ENCODE measurements around the gene FAM193A. TPM values are rescaled to one million over a fixed set of nuclear protein-coding genes. Genes with fewer than 3 reads are reported as not detected.
"Not testable (repeated sequence)": the region's sequence is repeated elsewhere in the genome, so short reads cannot be mapped to it uniquely, and the experiment has no call there.

The FAM193A gene
- polyA plus RNA-seq, 1 of the 3 experiments (the other 2 are of a cell fraction): 9.2 TPM

GRCh38 chr4:2761035-2761923, 224.8 kb downstream of the FAM193A start:
- H3K27ac ChIP-seq (ENCODE audit: low read depth in 2 of 2, low read length in 1 of 2): no peak overlapping the region
- no peak overlapping the region for H3K4me2 ChIP-seq
- 93% methylated on average over 10 of the region's 14 CpGs for WGBS (ENCODE audit: low lambda C conversion rate)
- no peaks in the 10 kb centered on the region for H3K36me3 ChIP-seq (replicated peaks in 1 of 2; ENCODE audit: control insufficient read depth in 1 of 2, insufficient read depth in 2 of 2, low read length in 1 of 2)
- H3K4me3 ChIP-seq (ENCODE audit: low read depth in 2 of 2, low read length in 1 of 2): no peak overlapping the region
- no peaks in the 10 kb centered on the region for H4K20me1 ChIP-seq (ENCODE audit: insufficient read depth)
- H2AFZ ChIP-seq (ENCODE audit: low read depth): no peak overlapping the region
- no peaks in the 10 kb centered on the region for H3K9me2 ChIP-seq
- peak; percentile 18 for DNase-seq
- H3K79me2 ChIP-seq (ENCODE audit: insufficient read depth): no peaks in the 10 kb centered on the region
- no peaks in the 10 kb centered on the region for H3K9me3 ChIP-seq
- peaks cover 3% of the 10 kb centered on the region for H3F3A ChIP-seq (replicated peaks; ENCODE audit: insufficient read depth)
- H3K9ac ChIP-seq: no peak overlapping the region
- TF ChIP-seq FOSL2 (IDR thresholded peaks at IDR 0.05; ENCODE audit: borderline replicate concordance, low read depth) (no peak), MEF2A (IDR thresholded peaks at IDR 0.05; ENCODE audit: borderline replicate concordance, low read depth) (no peak), IRF3 (IDR thresholded peaks at IDR 0.05; ENCODE audit: low read depth, low read length) (no peak)
- TF ChIP-seq, protein P1, sequence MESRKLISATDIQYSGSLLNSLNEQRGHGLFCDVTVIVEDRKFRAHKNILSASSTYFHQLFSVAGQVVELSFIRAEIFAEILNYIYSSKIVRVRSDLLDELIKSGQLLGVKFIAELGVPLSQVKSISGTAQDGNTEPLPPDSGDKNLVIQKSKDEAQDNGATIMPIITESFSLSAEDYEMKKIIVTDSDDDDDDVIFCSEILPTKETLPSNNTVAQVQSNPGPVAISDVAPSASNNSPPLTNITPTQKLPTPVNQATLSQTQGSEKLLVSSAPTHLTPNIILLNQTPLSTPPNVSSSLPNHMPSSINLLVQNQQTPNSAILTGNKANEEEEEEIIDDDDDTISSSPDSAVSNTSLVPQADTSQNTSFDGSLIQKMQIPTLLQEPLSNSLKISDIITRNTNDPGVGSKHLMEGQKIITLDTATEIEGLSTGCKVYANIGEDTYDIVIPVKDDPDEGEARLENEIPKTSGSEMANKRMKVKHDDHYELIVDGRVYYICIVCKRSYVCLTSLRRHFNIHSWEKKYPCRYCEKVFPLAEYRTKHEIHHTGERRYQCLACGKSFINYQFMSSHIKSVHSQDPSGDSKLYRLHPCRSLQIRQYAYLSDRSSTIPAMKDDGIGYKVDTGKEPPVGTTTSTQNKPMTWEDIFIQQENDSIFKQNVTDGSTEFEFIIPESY (IDR thresholded peaks at IDR 0.05; ENCODE audit: borderline replicate concordance, low read depth): no peak
- CTCF ChIA-PET: interaction anchor here (1.5 kb wide), 1 partner anchor 82 kb away, joined by 3 read pairs; the partner anchor contains the start of gene ADD1
- peaks cover 0 to 3% of the 10 kb centered on the region in 2 experiments; a peak in 1 of 4 replicates for H3K4me1 ChIP-seq (ENCODE audit: control insufficient read depth in 1 of 2, insufficient read depth in 2 of 2, low read depth in 1 of 2, low read length in 1 of 2)
- POLR2A ChIA-PET: no interaction called here
- no peaks in the 10 kb centered on the region for H3K27me3 ChIP-seq (ENCODE audit: insufficient read depth)

- no peak for DNase-seq
- H3F3A ChIP-seq (replicated peaks; ENCODE audit: insufficient read depth): peaks cover 3% of the 10 kb centered on the region
- H3K9ac ChIP-seq: no peak overlapping the region
- H3K27me3 ChIP-seq (ENCODE audit: insufficient read depth): no peaks in the 10 kb centered on the region
- no peak overlapping the region for H3K4me2 ChIP-seq
- no peak overlapping the region for H3K4me3 ChIP-seq (ENCODE audit: low read depth in 2 of 2, low read length in 1 of 2)
- POLR2A ChIA-PET: no interaction called here
- no peaks in the 10 kb centered on the region for H3K79me2 ChIP-seq (ENCODE audit: insufficient read depth)
- H3K9me2 ChIP-seq: no peaks in the 10 kb centered on the region
- H3K4me1 ChIP-seq (ENCODE audit: control insufficient read depth in 1 of 2, insufficient read depth in 2 of 2, low read depth in 1 of 2, low read length in 1 of 2): peaks cover 0 to under 1% of the 10 kb centered on the region in 2 experiments; a peak in 1 of 4 replicates
- no peak for TF ChIP-seq GABPA (IDR thresholded peaks at IDR 0.05; ENCODE audit: low read depth)
- no peak overlapping the region for H2AFZ ChIP-seq (ENCODE audit: low read depth)
- 54% methylated on average over 5 of the region's 5 CpGs for WGBS (ENCODE audit: low lambda C conversion rate)
- CTCF ChIA-PET: interaction anchor here (1.5 kb wide), 1 partner anchor 81 kb away, joined by 3 read pairs; the partner anchor contains the start of gene ADD1
- H3K9me3 ChIP-seq: no peaks in the 10 kb centered on the region
- H3K27ac ChIP-seq (ENCODE audit: low read depth in 2 of 2, low read length in 1 of 2): no peak overlapping the region
- no peaks in the 10 kb centered on the region for H4K20me1 ChIP-seq (ENCODE audit: insufficient read depth)
- H3K36me3 ChIP-seq (replicated peaks in 1 of 2; ENCODE audit: control insufficient read depth in 1 of 2, insufficient read depth in 2 of 2, low read length in 1 of 2): no peaks in the 10 kb centered on the region
Observed at GRCh38 chr4:2762048-2762447, 225.6 kb downstream of the FAM193A start.

- H2AFZ ChIP-seq (ENCODE audit: low read depth); H3F3A ChIP-seq (replicated peaks; ENCODE audit: insufficient read depth); H3K9ac ChIP-seq; H3K36me3 ChIP-seq (replicated peaks in 1 of 2; ENCODE audit: control insufficient read depth in 1 of 2, insufficient read depth in 2 of 2, low read length in 1 of 2); H3K4me1 ChIP-seq (ENCODE audit: control insufficient read depth in 1 of 2, insufficient read depth in 2 of 2, low read depth in 1 of 2, low read length in 1 of 2); H3K27ac ChIP-seq (ENCODE audit: low read depth in 2 of 2, low read length in 1 of 2); H3K27me3 ChIP-seq (ENCODE audit: insufficient read depth); H3K79me2 ChIP-seq (ENCODE audit: insufficient read depth); H3K4me2 ChIP-seq; H4K20me1 ChIP-seq (ENCODE audit: insufficient read depth); DNase-seq; CTCF ChIA-PET; H3K4me3 ChIP-seq (ENCODE audit: low read depth in 2 of 2, low read length in 1 of 2); POLR2A ChIA-PET; H3K9me2 ChIP-seq; H3K9me3 ChIP-seq: not testable (repeated sequence)
- 90% methylated on average over 30 of the region's 42 CpGs for WGBS (ENCODE audit: low lambda C conversion rate)
Observed at GRCh38 chr4:2762486-2763370, 226.3 kb downstream of the FAM193A start.

All from SK-N-SH (cell line).